HL-60/S4 treated with retinoic acid at 250 ng/mL for 4 days and 3 days (cell line): ENCODE data around the gene PLEKHA6.

Experiments
- in situ Hi-C: fragments of 300-500 bp; cut with MboI; formaldehyde crosslinking; loops from 2 replicates; pipeline ENCODE4 v1.7.0; 2022; ENCODE audit warnings: low sequenced_read_pairs

The PLEKHA6 gene

GRCh38 chr1:204223129-204223860, 136.4 kb downstream of the PLEKHA6 start:
- in situ Hi-C loops = no loop called here

- in situ Hi-C loops = no loop called here
These were observed 137.0 kb downstream of the PLEKHA6 start for GRCh38 chr1:204222764-204223055.

- in situ Hi-C loops = no loop called here
These were observed 137.5 kb downstream of the PLEKHA6 start for GRCh38 chr1:204222006-204222763.

GRCh38 chr1:204221271-204221670, 138.5 kb downstream of the PLEKHA6 start:
- in situ Hi-C loops = no loop called here

GRCh38 chr1:204219971-204220616, 139.6 kb downstream of the PLEKHA6 start:
- in situ Hi-C loops = no loop called here

- in situ Hi-C loops = no loop called here
These were observed 141.2 kb downstream of the PLEKHA6 start for GRCh38 chr1:204218552-204218951.

- in situ Hi-C loops = no loop called here
These were observed 142.1 kb downstream of the PLEKHA6 start for GRCh38 chr1:204217648-204218000.

GRCh38 chr1:204216880-204217647, 142.7 kb downstream of the PLEKHA6 start:
- in situ Hi-C loops = no loop called here

- in situ Hi-C loops = no loop called here
These were observed 143.5 kb downstream of the PLEKHA6 start for GRCh38 chr1:204216236-204216635.

GRCh38 chr1:204213668-204214662, 145.8 kb downstream of the PLEKHA6 start, which contains the start of gene GOLT1A:
TSS of gene GOLT1A (minus strand) at chr1:204213988. CDS start at chr1:204213906, 82 bp downstream.
- in situ Hi-C loops = no loop called here

- in situ Hi-C loops = no loop called here
These were observed 147.0 kb downstream of the PLEKHA6 start for GRCh38 chr1:204212715-204213114.

GRCh38 chr1:204211046-204211445, 148.7 kb downstream of the PLEKHA6 start:
- in situ Hi-C loops = no loop called here

GRCh38 chr1:204207136-204207616, 152.6 kb downstream of the PLEKHA6 start:
- in situ Hi-C loops = no loop called here

GRCh38 chr1:204206121-204206520, 153.6 kb downstream of the PLEKHA6 start:
- in situ Hi-C loops = no loop called here

GRCh38 chr1:204205486-204205885, 154.2 kb downstream of the PLEKHA6 start:
- in situ Hi-C loops = no loop called here

GRCh38 chr1:204204944-204205343, 154.8 kb downstream of the PLEKHA6 start:
- in situ Hi-C loops = no loop called here

GRCh38 chr1:204203206-204203767, 156.4 kb downstream of the PLEKHA6 start:
- in situ Hi-C loops = no loop called here

GRCh38 chr1:204202481-204202880, 157.2 kb downstream of the PLEKHA6 start:
- in situ Hi-C loops = no loop called here

- in situ Hi-C loops = no loop called here
These were observed 158.2 kb downstream of the PLEKHA6 start for GRCh38 chr1:204201348-204202040.
